ENCODE data around the gene CXCR2.
"Not testable (repeated sequence)": the region's sequence is repeated elsewhere in the genome, so short reads cannot be mapped to it uniquely, and the experiment has no call there.

CXCR2 gene

DNA sequence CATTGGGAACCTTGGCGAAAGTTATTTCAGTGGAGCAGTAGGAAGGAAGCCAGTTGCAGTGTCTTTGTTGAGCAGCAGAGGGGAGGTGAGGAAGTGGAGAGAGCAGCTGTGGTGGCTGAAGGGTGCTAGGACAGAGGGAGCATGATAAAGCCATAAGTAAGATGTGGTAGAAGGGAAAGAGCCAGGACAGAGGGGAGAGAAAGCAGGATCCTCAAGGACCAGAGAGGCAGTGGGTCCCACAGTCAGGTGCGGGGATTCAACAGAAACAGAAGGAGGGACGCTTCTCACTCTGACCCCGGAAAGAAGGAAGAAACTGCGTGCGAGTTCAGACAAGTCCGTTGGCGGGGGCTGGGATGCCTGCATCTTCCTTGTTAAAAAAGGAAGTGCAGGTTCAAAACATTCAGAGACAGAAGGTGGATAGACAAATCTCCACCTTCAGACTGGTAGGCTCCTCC lies at the start of gene CXCR2:
Gene CXCR2, plus strand, starts transcription at position 403 of the 455 bp plus-strand sequence. CDS start 8,774 bp downstream, outside the sequence.
- DNase-seq, result no peak

DNA sequence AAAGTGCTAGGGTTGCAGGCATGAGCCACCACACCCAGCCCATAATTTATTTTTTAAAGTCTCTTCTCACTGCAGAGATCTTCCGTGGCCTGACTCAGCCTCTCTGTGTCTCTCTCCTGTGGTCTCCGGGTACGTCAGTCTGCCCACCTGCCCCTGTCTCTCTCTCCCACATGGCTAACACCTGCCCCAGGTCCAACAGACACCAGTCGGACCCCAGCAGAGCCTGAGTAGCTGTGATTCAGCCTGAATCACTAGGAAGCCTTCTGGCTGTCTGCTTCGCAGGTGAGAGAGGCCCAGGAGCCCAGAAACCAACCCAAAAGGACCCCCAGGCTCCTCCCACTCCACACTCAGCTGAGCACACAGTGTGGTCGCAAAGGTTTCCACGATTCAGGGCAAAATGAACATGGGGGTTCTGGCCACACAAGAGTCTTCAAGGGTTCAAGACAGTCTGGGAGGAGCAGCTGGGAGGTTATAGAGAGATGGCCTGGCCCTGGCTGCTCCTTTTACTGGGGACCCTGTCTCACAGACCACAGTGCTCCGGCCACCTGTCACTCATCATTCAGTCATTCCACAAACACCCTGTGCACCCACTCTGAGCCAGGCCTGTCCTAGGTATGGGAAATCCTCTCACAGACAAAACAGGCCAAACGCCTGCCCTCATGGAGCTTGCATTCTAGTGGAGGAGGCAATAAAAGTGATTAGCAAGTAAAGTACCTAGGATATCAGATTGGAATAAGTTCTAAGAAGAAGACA lies 48.2 kb upstream of the CXCR2 start:
- DNase-seq, result no peak

DNA sequence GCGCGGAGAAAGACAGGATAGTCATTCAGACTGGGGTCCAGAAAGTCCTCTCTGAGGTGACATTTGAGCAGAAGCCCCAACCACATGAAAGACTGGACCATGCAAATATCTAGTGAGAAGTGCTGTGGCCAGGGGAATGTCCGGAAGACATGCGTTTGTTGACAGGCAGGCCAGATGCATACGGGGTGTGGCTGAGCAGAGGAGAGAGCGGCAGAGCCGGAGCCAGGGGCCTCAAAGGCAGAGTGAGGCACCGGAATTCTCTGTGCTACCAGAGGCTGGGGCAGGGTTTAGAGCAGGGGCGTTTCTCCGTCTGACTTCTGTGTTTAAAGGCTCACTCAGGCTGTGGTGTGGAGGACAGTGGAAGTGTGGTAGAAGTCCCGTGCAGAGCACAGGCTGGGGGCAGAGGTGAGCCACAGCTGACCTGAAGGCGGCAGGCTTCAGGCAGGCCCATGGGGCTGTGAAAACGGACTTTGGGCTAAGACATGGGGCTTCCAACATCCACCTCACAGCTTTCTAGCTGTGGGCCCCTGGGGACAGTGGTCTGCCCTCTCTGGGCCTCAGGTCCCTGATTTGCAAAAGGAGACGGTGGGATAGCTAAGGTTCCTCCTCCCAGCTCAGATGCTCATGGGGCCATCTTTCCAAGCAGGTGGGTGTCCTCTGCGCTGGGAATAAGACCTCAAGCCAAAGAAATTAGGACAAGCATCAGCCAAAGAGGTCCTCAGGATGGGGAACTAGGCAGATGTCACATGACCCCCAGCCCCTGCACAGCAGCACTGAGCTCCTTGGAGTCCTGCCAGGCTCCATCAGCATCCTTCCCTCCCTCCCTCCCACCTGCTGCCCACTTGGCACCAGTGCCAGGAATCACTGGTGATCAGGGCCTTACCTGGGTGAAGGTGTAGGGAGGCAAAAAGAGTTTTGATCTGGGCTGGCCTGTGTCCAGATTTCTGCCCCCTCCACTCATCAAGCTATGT lies 45.6 kb upstream of the CXCR2 start:
- no peak for DNase-seq

DNA sequence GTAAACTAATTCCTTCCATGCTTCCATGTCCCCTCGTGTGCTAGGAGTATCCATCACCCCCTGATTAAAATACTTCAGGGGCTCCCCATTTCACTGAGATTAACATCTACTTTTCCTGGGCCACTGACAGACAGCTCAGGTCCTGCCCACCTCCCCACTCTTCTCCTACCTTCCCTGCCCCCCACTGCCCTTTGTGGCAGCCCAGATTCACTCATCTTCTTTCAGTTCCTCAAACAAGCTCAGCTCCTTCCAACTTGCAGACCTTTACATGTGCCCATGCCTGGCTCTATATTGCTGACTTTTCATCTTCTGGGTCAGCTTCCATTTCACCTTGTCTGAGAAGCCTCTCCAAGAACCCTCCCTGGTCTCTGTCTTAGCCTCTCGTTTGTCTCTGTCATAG lies 44.8 kb upstream of the CXCR2 start:
- no peak for DNase-seq

DNA sequence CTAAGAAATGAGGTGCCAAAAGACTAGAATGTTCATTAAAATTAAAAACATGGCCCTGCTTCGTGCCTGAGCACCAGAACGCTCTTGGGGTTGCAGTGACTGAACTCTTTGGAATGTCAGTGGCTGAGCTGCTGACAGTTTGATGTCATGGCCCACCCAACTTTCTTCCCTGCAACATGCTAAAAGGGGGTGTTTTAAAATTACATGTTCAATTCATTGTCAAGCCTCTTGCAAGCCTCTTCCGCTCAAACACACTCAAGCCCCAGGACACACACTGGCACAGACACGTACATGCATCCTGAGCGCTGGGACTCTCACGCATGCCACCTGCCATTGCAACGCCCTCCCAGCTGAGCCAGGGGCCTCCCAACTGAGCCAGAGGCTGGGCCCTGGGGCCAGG lies 44.1 kb upstream of the CXCR2 start:
- no peak for DNase-seq

DNA sequence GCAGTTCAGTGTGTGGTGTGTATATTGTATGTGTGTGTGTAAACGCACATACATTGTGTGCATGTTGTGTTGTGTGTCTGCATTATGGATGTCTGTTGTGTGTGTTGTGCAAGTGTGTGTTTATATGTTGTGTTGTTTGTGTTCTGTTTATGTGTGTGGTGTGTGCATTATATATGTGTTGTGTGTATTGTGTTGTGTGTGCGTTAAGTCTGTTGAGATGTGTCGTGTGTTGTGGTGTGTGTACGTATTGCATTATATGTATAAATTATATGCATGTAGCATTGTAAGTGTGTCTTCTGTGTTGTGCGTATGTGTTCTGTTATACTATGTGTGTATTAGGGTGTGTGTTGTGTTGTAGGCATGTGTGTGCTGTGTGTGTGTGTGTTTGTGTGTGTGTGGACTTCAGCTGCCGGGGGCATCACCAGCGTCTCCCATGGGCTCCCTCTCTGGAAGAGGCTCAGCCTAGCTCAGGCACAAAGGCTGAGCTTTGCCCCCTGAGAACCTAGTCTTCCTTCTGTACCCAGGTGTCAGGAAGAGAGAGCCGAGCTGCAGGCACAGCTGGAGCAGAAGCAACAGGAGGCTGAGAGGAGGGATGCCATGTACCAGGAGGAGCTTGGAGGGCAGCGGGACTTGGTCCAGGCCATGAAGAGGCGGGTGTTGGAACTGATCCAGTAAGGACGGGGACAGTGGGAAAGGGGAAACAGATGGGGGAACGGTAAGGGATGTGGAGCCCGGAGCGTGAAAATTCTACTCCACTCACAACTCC lies 43.1 kb upstream of the CXCR2 start:
- no peak for DNase-seq

DNA sequence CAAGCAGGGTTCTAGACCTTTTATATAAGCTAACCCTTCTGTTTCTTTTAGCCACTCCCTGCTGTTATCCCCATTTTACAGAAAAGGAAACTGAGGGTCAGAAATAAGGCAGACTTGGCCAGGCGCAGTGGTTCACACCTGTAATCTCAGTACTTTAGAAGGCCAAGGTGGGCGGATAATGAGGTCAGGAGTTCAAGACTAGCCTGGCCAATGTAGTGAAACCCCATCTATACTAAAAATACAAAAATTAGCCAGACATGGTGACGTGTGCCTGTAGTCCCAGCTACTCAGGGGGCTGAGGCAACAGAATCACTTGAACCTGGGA lies 42.5 kb upstream of the CXCR2 start:
- DNase-seq, result no peak

DNA sequence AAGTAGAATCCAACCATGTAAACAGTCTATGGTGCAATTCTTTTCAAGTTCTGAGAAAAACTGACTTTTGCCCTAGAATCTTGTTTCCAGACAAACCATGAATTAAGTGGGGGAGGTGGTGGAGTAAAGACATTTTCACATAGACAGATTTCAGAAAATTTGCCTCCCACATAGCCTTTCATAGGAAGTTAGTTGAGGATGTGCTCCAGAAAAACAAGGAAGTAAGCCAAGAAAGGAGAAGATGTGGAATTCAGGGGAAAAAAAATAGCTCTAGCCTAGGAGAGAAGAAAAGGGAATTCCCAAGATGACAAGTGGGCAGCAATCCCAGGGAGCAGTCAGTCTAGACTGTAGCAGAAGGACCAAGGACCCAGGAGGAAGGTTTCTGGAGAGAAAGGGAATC lies 39.4 kb upstream of the CXCR2 start:
- no peak for DNase-seq

DNA sequence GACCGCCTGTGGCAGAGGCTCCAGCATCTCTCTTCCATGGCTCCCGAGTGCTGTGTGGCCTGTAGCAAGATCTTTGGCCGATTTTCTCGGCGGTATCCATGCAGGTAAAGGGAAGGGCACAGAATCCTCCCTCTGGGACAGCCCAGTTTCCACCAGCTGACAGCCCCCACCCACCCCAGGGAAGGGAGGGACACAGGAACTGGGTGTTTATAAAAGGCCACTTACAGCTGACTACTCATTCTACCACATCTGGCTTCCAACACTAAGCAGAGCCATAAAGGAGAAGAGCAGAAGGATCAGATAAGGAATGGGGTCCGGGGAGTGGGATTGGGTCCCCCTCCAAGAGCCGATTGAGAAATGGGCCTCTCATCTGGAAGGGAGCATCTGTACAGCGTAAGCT lies 36.6 kb upstream of the CXCR2 start:
- DNase-seq, result no peak

DNA sequence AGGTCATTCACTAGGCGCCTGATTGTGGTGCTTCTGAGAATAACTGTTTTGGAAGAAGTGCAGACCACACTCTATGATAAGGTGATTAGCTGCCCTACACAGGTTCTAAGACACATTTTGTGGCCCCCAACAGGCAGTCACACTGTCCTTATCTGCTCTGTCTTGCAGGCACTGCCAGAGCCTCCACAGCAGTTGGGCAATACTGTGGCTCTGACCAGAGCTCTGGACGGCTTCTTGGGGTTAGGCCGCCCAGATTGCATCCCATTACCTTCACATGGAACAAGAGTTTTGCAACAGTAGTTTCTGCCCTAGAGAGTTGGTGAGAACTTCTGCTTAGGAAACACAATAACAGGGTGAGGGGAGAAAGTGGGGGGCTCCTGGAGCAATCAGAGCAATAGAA lies 34.1 kb upstream of the CXCR2 start:
- DNase-seq, result no peak

DNA sequence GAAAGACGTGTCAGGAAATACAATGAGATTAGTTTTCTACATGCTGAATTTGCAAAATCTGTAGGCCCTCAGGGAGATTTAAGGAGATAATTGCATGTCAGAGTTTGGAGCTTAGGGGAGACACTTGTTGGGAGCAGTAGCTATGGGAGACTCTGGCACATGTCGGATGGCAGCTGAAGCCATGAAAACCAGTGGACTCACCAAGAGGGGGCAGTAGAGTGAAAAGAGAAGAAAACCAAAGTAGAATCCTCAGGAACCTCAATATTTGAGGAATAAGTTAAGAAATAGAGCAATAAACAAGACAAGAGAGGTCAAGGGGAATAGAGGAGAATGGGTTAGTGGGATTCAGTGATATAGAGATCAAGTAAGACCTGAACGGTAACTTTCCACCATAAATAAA lies 31.9 kb upstream of the CXCR2 start:
- no peak for DNase-seq

DNA sequence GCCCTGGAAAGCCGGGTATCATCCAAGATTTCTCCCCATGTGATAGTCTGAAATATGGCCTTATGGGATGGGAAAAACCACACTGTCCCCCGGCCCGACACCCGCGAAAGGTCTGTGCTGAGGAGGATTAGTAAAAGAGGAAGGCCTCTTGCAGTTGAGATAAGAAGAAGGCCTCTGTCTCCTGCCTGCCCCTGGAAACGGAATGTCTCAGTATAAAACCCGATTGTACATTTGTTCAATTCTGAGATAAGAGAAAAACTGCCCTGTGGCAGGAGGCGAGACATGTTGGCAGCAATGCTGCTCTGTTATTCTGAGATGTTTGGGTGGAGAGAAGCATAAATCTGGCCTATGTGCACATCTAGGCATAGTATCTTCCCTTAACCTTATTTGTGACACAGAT lies 30.0 kb upstream of the CXCR2 start:
- no peak for DNase-seq

DNA sequence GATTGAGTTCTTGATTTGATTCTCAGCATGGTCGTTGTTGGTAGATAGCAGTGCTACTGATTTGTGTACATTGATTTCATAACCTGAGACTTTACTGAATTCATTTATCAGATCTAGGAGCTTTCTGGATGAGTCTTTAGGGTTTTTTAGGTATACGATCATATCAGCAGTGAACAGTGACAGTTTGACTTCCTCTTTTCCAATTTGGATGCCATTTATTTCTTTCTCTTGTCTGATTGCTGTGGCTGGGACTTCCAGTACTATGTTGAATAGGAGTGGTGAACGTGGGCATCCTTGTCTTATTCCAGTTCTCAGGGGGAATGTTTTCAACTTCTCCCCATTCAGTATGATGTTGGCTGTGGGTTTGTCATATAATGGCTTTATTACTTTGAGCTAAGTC lies 27.9 kb upstream of the CXCR2 start:
- DNase-seq, result no peak

DNA sequence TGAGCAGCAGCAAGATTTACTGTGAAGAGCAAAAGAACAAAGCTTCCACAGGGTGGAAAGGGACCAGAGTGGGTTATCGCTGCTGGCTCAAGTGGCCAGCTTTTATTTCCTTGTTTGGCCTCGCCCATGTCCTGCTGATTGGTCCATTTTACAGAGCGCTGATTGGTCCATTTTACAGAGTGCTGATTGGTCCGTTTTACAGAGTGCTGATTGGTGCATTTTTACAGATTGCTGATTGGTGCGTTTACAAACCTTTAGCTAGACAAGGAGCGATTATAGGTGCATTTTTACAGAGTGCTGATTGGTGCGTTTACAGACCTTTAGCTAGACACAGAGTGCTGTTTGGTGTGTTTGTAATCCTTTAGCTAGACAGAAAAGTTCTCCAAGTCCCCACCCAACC lies 17.0 kb upstream of the CXCR2 start:
- not testable (repeated sequence) for DNase-seq

DNA sequence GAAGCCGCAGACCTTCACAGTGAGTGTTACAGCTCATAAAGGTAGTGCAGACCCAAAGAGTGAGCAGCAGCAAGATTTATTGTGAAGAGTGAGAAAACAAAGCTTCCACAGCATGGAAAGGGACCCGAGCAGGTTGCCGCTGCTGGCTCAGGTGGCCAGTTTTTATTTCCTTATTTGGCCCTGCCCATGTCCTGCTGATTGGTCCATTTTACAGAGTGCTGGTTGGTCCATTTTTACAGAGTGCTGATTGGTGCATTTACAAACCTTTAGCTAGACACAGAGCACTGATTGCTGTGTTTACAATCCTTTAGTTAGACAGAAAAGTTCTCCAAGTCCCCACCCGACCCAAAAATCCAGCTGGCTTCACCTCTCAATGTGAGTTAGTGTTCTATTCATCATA lies 4.0 kb upstream of the CXCR2 start:
- not testable (repeated sequence) for DNase-seq

DNA sequence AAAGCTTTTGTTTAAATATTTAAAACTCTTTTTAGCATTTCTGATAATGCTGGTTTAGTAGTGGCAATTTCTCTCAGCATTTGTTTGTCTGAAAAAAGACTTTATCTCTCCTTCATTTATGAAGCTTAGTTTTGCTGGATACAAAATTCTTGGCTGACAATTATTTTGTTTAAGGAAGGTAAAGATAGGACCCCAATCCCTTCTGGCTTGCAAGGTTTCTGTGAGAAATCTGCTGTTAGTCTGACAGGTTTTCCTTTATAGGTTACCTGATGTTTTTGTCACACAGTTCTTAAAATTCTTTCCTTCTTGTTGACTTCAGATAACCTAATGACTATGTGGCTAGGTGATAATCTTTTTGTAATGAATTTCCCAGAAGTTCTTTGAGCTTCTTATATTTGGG lies 3.5 kb upstream of the CXCR2 start:
- DNase-seq, result not testable (repeated sequence)

DNA sequence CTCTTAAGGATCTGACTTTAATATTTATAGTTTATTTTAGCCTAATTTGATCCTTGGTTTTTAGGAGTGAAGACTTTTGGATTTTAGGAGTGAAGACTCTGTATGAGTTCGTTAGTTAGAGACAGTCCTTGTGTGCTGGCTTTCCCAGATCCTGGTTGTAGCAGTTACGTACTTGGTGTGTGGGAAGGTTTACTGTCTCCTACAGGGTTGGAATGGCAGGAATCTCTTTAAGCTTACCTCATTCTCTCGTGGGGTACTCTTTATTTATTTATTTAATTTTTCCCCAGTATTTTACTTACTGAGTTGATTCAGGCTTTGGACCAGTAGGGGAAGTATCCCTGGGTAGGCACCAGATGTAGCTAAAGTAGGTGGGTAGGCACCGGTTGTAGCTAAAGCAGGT lies 1.8 kb upstream of the CXCR2 start:
- no peak for DNase-seq

DNA sequence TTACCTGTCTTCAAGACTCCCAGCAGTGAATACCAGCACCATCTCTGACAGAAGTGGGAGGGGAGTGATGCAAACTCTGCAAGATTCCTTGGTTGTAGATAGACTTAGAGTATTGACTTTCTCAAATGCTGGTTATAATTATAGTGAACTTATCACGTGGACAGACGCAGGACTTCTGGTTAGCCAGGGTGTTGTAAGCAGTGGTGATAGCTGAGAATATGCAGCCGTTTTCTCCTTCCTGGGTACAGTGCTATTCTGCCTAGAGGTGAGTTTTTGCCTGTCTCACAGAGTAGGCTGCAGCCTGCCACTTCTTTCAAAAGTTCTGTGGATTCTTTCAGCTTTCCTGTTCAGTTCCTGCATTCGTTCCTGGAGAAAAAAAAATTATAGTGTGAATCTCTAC lies 733 bp upstream of the CXCR2 start:
- no peak for DNase-seq

DNA sequence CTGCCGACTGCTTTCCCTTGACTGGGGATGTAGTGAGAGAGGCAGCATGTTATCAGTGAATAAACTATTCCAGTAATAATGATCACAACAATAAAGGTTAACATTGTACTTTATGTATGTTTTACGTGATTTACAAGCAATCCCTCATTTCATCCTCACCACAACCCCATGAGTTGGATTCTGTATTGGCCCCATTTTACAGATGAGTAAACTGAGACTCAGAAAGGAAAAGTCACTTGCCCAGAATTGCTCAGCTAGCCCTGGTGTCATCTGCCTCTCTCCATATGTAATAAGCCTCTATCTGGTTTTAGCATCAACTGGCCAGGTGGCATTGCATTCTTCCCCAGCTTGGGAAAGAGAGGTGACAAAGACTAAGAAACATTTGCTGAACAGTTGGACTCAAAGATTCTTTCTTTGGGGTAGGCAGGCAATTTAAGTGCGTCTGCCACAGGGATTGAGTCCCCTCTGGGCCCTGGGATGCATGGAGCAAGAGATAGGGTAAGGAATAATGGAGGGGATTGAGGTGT lies 2.2 kb downstream of the CXCR2 start:
- DNase-seq, result no peak

DNA sequence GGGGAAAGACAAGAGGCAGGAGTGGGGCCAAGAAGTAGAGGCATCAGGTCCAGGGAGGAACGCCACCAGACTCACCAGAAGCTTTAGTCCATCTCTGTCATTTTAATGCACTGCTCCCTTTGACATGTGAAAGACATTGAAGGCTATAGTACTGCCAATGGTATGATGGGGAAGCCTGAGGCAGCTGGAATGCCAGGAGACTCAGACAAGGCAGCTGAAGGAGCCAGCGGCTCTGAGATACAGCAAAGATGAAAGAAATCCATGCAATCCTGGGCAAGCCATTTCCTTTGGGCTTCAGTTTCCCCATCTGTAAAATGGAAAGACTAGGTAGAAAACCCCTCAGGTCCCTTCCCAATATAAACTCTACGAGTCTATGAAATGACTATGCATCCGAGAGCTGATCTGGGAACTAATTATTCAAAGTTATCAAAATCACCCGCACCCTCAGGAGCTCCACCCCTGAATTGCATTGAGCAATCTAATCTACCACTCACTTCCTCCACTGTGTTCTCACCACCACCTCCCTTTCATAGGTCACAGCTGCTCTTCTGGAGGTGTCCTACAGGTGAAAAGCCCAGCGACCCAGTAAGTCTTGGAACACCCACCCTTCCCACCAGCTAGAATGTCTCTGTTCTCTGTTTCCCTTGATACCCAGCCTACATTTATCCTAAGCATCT lies 3.1 kb downstream of the CXCR2 start:
- no peak for DNase-seq

DNA sequence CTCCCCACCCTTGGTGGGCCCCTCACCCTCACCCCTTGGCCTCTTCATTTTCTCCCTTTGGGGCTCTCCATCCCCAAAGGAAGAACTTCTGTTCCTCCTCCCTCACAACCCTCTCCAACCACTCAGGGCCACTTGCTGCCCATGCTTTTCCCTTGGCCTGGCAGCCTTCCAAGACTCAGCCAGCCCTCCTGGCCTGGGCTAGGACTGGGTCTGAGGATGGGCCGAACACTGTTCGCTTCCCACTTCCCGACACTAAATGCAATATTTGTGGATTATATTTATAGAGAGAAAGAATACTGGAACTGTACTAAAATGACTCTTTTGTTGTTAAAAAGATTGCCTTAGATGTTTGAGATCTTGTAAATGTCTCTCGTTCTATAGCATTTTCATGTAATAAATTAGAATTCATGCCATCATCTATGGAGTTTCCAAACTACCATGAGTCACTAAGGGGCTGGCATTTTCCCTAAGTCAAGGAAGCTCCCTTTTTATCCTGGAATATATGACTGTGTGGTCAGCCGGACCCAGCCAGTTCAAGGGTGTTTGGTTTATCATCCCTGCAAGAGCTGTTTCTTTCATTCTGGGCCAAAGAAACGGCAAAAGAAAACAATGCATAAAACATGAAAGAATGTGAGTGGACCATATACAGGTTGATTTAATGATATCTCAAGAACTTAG lies 3.8 kb downstream of the CXCR2 start:
- DNase-seq, result no peak

DNA sequence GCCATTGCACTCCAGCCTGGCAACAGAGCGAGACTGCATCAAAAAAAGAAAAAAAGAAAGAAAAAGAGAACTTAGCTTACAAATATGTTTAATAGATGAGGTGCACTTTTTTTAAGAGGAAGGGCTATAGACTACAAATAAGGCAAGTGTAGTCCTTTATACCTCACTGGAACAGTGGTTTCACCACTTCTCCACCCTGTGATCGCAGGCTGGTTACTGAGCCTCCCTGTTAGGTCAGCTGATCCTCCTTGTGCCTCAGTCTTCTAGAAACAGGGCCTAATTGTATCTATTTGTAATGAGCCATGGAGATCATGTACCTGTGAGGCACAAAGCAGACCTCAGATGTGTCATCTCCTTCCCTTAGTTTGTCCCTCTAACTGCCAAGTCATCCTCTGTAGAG lies 4.5 kb downstream of the CXCR2 start:
- no peak for DNase-seq

All from NCI-H774 (cell line).